Raji (cell line): ENCODE results near the gene COG2.

ENCODE experiments used
- POLR2A ChIP-seq: IDR thresholded peaks from 2 replicates; pipeline ENCODE4 v1.6.1; 2011; ENCODE audit warnings: low read depth, low read length, control low read depth; ENCODE audit not compliant: insufficient read depth

COG2 gene

DNA sequence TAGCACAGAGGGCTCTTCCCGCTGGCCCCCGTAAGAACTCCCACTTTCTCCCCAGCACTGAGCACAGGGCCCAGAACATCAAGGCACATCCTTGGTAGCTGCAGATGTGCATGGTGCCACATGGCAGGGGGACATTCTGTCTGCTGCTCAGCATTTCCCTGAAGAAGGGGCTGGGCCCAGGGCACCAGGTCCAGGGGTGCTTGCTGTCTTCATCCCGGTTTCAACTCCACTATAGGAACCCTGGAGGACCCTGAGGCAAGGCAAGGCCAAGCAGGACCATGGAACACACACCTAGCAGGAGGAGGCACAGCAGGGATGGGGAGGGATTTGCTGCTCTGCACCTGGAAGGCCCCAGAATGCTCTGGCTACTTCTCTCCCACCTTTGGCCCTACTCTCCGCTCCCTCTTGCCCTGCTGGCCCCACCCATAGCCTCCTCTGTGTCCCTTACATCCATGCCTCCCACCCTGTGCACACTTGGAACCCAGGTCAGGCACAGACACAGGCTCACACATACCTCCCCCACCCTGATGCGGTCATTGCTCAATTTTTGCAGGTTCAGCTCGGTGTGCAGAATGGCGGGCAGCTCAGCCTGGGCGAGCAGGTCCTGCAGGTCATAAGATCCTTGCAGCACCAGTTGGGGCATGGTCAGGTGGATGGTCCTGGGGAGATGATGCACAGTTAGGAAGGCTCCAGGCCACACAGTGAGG, 61.6 kb downstream of the COG2 start:
- TF ChIP-seq POLR2A = no peak

GRCh38 chr1:230704830-230705229, 62.5 kb downstream of the COG2 start:
- TF ChIP-seq POLR2A = no peak

DNA sequence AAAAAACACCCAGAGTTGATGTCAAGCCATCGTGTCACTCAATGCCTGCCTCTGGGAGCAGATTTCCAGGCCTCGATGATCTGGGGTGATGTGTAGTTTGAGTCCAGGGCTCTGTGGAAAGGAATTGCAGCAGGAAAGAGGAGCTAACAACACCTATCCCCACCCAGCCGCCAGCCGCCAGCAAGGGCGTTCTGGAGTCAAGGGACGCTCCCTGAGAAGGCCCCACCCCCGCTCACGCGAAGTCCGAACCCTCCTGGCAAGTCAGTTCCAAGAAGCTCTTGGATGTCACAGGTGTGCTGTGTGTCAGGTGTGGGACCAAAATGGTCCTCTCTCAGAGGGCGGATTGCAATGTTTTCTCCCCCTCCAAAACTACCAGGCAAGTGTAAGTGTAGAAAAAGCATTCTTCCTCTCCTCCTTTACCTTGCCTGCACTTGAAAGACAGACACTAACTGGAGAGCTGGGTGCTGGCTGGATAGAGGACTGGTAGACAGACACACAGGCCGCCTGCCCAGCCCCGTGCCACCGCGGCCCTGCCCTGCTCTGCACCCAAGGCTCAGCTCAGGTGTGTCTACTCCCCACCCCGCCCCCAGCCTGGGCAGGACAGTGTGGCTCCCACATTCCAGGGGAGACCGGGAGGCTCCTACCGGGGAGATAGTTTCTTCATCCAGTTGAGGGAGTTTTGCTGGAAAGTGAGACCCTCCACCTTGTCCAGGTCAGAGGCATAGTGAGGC, 63.2 kb downstream of the COG2 start:
- no peak for TF ChIP-seq POLR2A

DNA sequence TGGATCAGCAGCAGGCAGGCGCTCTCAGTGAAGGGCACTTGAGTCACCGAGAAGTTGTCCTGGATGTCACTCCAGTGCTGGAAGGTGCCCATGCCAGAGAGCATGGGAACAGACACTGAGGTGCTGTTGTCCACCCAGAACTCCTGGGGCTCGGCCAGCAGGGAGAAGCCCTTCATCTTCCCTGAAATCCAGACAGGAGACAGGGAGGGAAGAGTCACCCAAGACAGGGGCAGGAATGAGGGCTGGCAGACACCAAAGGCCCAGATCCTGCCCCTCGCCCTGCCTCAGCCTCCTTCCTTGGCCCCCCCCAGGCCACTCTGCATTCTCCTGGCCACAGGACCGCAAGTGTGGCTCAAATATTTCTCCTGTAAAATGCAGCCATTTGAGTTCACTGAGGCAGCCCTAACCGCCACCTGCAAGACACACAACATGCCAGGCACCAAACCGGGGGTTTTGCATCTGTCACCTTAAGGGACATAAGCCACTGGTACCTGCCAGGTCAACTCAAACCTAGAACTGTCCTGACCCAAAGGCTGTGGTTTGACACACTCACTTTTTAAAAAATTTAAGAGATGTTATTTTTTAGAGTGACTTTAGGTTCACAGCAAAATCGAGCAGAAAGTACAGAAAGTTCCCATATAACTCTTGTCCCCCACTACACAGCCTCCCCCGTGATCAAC, 63.9 kb downstream of the COG2 start:
- TF ChIP-seq POLR2A = no peak

GRCh38 chr1:230706887-230707731, 64.8 kb downstream of the COG2 start:
- no peak for TF ChIP-seq POLR2A

GRCh38 chr1:230707732-230708630, 65.7 kb downstream of the COG2 start:
- TF ChIP-seq POLR2A = no peak

- TF ChIP-seq POLR2A = no peak
Measured at GRCh38 chr1:230708631-230709580, 66.6 kb downstream of the COG2 start.

GRCh38 chr1:230709619-230710542, 67.6 kb downstream of the COG2 start:
- no peak for TF ChIP-seq POLR2A

GRCh38 chr1:230710543-230710904, 68.2 kb downstream of the COG2 start:
- no peak for TF ChIP-seq POLR2A

GRCh38 chr1:230711245-230711644, 69.0 kb downstream of the COG2 start:
- TF ChIP-seq POLR2A = no peak

DNA sequence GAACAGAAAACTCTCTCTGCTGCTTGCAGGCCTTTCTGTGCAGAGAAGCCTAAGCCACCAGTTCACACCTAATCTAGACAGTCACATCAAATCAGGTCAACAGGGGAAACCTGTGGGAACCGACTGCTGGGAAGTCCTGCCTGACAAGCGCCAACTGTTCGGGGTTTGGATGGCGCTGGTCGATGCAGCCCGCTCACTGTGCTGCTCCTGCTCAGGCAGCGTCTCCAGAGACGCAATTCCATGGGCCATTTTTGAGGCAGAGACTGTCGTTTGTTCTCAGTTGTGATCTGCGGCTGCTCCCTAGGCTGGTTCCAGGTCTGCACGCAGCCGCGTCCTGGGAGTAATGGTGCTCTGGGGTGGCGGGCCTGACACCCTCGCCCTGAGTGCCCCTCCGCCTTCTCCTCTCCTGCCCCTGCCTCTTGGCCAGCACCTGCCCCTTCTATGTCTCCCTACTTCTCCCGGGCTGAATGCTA, 70.2 kb downstream of the COG2 start:
- no peak for TF ChIP-seq POLR2A

GRCh38 chr1:230713138-230713537, 70.9 kb downstream of the COG2 start:
- TF ChIP-seq POLR2A = no peak
